Measurements from ENCODE around the gene NPHP4. TPM values are rescaled to one million over a fixed set of nuclear protein-coding genes. Genes with fewer than 3 reads are reported as not detected.

The NPHP4 gene
- polyA plus RNA-seq, 1 of the 3 experiments (the other 2 are of a cell fraction), result 7.0 TPM

GRCh38 chr1:5881526-5882222 lies 110.6 kb downstream of the NPHP4 start:
- Histone ChIP-seq H3K27ac (ENCODE audit: low read depth in 2 of 2, low read length in 1 of 2) (no peak overlapping the region), H4K20me1 (ENCODE audit: insufficient read depth) (no peaks in the 10 kb centered on the region), H3K9me2 (no peaks in the 10 kb centered on the region), H3K79me2 (ENCODE audit: insufficient read depth) (no peaks in the 10 kb centered on the region), H3K27me3 (ENCODE audit: insufficient read depth) (no peaks in the 10 kb centered on the region), H3K4me2 (no peak overlapping the region), H2AFZ (ENCODE audit: low read depth) (no peak overlapping the region), H3K9me3 (no peaks in the 10 kb centered on the region), H3F3A (replicated peaks; ENCODE audit: insufficient read depth) (no peaks in the 10 kb centered on the region), H3K9ac (no peak overlapping the region), H3K36me3 (replicated peaks in 1 of 2; ENCODE audit: control insufficient read depth in 1 of 2, insufficient read depth in 2 of 2, low read length in 1 of 2) (peaks cover 0 to 4% of the 10 kb centered on the region in 2 experiments), H3K4me1 (ENCODE audit: control insufficient read depth in 1 of 2, insufficient read depth in 2 of 2, low read depth in 1 of 2, low read length in 1 of 2) (peaks cover 0 to 21% of the 10 kb centered on the region in 2 experiments; a peak in 1 of 4 replicates), H3K4me3 (ENCODE audit: low read depth in 2 of 2, low read length in 1 of 2) (no peak overlapping the region)
- CTCF ChIA-PET, result interaction anchor here (1.0 to 1.2 kb wide), 4 partner anchors 11 to 371 kb away, joined by 3 to 6 read pairs (median 3); no protein-coding TSS in a partner anchor
- DNase-seq, result no peak
- POLR2A ChIA-PET, result no interaction called here
- TF ChIP-seq TCF12 (IDR thresholded peaks at IDR 0.05) (no peak), FOSL2 (IDR thresholded peaks at IDR 0.05; ENCODE audit: borderline replicate concordance, low read depth) (no peak), CTCF (IDR thresholded peaks at IDR 0.05) (no peak), EP300 (IDR thresholded peaks at IDR 0.05; ENCODE audit: borderline replicate concordance in 1 of 2, low read depth in 1 of 2, low read length in 1 of 2) (no peak), ZBTB33 (IDR thresholded peaks at IDR 0.05; ENCODE audit: borderline replicate concordance, low read depth) (no peak), FOXM1 (IDR thresholded peaks at IDR 0.05; ENCODE audit: low read depth) (no peak), RFX5 (IDR thresholded peaks at IDR 0.05; ENCODE audit: low read length) (no peak), GABPA (IDR thresholded peaks at IDR 0.05; ENCODE audit: low read depth) (no peak), YY1 (IDR thresholded peaks at IDR 0.05; ENCODE audit: low read depth) (no peak), MXI1 (IDR thresholded peaks at IDR 0.05; ENCODE audit: low read depth, low read length) (no peak), NFIC (IDR thresholded peaks at IDR 0.05; ENCODE audit: borderline replicate concordance) (no peak), CHD2 (IDR thresholded peaks at IDR 0.05; ENCODE audit: low read length, partially characterized antibody) (no peak), TEAD4 (IDR thresholded peaks at IDR 0.05; ENCODE audit: borderline replicate concordance, insufficient read depth) (no peak), PBX3 (IDR thresholded peaks at IDR 0.05) (no peak)
- 98% methylated on average over 13 of the region's 22 CpGs for WGBS (ENCODE audit: low lambda C conversion rate)
